ENCODE data around the gene MMP7.

The MMP7 gene

GRCh38 chr11:102530558-102530957, at the start of gene MMP7:
Gene MMP7 (minus strand): TSS chr11:102530747. CDS start chr11:102530700, 47 bp downstream.
- in situ Hi-C loops (cut with HindIII; ENCODE audit: low sequenced_read_pairs) = no loop called here

GRCh38 chr11:102577723-102578122, 47.2 kb upstream of the MMP7 start:
- in situ Hi-C loops (cut with HindIII; ENCODE audit: low sequenced_read_pairs) = no loop called here

GRCh38 chr11:102577182-102577581, 46.6 kb upstream of the MMP7 start:
- in situ Hi-C loops (cut with HindIII; ENCODE audit: low sequenced_read_pairs) = no loop called here

GRCh38 chr11:102576350-102576749, 45.8 kb upstream of the MMP7 start:
- in situ Hi-C loops (cut with HindIII; ENCODE audit: low sequenced_read_pairs) = no loop called here

GRCh38 chr11:102575012-102575411, 44.5 kb upstream of the MMP7 start:
- in situ Hi-C loops (cut with HindIII; ENCODE audit: low sequenced_read_pairs) = no loop called here

GRCh38 chr11:102573851-102574250, 43.3 kb upstream of the MMP7 start:
- in situ Hi-C loops (cut with HindIII; ENCODE audit: low sequenced_read_pairs) = no loop called here

- in situ Hi-C loops (cut with HindIII; ENCODE audit: low sequenced_read_pairs) = no loop called here
Measured at GRCh38 chr11:102572554-102573220, 42.1 kb upstream of the MMP7 start.

GRCh38 chr11:102568851-102569250, 38.3 kb upstream of the MMP7 start:
- in situ Hi-C loops (cut with HindIII; ENCODE audit: low sequenced_read_pairs) = no loop called here

GRCh38 chr11:102566112-102566511, 35.6 kb upstream of the MMP7 start:
- in situ Hi-C loops (cut with HindIII; ENCODE audit: low sequenced_read_pairs) = no loop called here

- in situ Hi-C loops (cut with HindIII; ENCODE audit: low sequenced_read_pairs) = no loop called here
Measured at GRCh38 chr11:102564110-102564509, 33.6 kb upstream of the MMP7 start.

GRCh38 chr11:102561636-102562035, 31.1 kb upstream of the MMP7 start:
- in situ Hi-C loops (cut with HindIII; ENCODE audit: low sequenced_read_pairs) = no loop called here

- in situ Hi-C loops (cut with HindIII; ENCODE audit: low sequenced_read_pairs) = no loop called here
Measured at GRCh38 chr11:102560555-102561011, 30.0 kb upstream of the MMP7 start.

- in situ Hi-C loops (cut with HindIII; ENCODE audit: low sequenced_read_pairs) = no loop called here
Measured at GRCh38 chr11:102559839-102560238, 29.3 kb upstream of the MMP7 start.

GRCh38 chr11:102555091-102555490, 24.5 kb upstream of the MMP7 start:
- in situ Hi-C loops (cut with HindIII; ENCODE audit: low sequenced_read_pairs) = no loop called here

- in situ Hi-C loops (cut with HindIII; ENCODE audit: low sequenced_read_pairs) = no loop called here
Measured at GRCh38 chr11:102553835-102554282, 23.3 kb upstream of the MMP7 start.

- in situ Hi-C loops (cut with HindIII; ENCODE audit: low sequenced_read_pairs) = no loop called here
Measured at GRCh38 chr11:102552447-102553194, 22.1 kb upstream of the MMP7 start.

- in situ Hi-C loops (cut with HindIII; ENCODE audit: low sequenced_read_pairs) = no loop called here
Measured at GRCh38 chr11:102552020-102552419, 21.5 kb upstream of the MMP7 start.

GRCh38 chr11:102551169-102551781, 20.7 kb upstream of the MMP7 start:
- in situ Hi-C loops (cut with HindIII; ENCODE audit: low sequenced_read_pairs) = no loop called here

- in situ Hi-C loops (cut with HindIII; ENCODE audit: low sequenced_read_pairs) = no loop called here
Measured at GRCh38 chr11:102546923-102547471, 16.4 kb upstream of the MMP7 start.

GRCh38 chr11:102546427-102546826, 15.9 kb upstream of the MMP7 start:
- in situ Hi-C loops (cut with HindIII; ENCODE audit: low sequenced_read_pairs) = no loop called here

- in situ Hi-C loops (cut with HindIII; ENCODE audit: low sequenced_read_pairs) = no loop called here
Measured at GRCh38 chr11:102545701-102546100, 15.2 kb upstream of the MMP7 start.

GRCh38 chr11:102544594-102544993, 14.0 kb upstream of the MMP7 start:
- in situ Hi-C loops (cut with HindIII; ENCODE audit: low sequenced_read_pairs) = no loop called here
